Measurements from ENCODE around the gene MAP3K1.

The MAP3K1 gene

DNA sequence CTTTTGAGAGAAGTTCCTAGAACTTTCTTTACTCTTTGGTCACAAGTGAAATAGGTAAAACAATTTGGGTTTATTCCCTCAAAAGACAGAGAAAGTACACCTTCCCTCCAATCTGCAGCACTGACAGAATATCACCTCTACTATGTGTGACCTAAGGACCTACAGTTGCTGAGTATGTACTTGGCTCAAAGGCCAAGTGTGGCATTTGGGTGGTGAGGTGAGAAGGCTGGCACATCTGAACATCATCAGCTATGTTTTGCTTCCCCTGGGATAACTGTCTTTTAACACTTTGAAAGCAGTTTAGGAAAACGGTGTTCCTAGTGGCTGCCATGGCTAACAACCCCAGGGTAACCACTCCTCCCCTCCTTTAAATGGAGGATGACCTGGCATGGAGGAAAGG lies 119.0 kb downstream of the MAP3K1 start:
- Histone ChIP-seq H3K27me3 (ENCODE audit: control insufficient read depth in 3 of 3, insufficient read depth in 3 of 3, low read depth in 1 of 3, low read length in 3 of 3) (no peaks in the 10 kb centered on the region), H3K23ac (ENCODE audit: low read depth, low read length, poor library complexity) (no peak overlapping the region), H2BK15ac (ENCODE audit: low read length) (no peak overlapping the region), H3K4me3 (ENCODE audit: low read length in 2 of 2) (no peak overlapping the region), H3K79me1 (ENCODE audit: low read depth, low read length) (no peaks in the 10 kb centered on the region), H3K4me1 (ENCODE audit: control insufficient read depth in 2 of 2, insufficient read depth in 1 of 2, low read depth in 1 of 2, low read length in 2 of 2) (no peaks in the 10 kb centered on the region), H3K4ac (ENCODE audit: low read length) (no peak overlapping the region), H2BK5ac (ENCODE audit: low read length) (no peak overlapping the region), H4K8ac (ENCODE audit: low read depth, low read length) (no peak overlapping the region), H3K27ac (replicated peaks; ENCODE audit: low read length) (no peak overlapping the region), H3K14ac (ENCODE audit: low read length) (no peak overlapping the region), H4K91ac (ENCODE audit: low read depth, low read length, poor library complexity) (no peak overlapping the region), H2AFZ (ENCODE audit: low read length) (no peak overlapping the region), H3K4me2 (ENCODE audit: insufficient read depth, low read length, poor library complexity, severe bottlenecking) (no peak overlapping the region), H3K18ac (ENCODE audit: low read length) (no peak overlapping the region), H2BK120ac (ENCODE audit: low read depth, low read length) (no peak overlapping the region), H2AK5ac (ENCODE audit: low read depth, low read length) (no peak overlapping the region), H3K9ac (ENCODE audit: low read depth, low read length, poor library complexity) (no peak overlapping the region), H2BK12ac (ENCODE audit: low read length) (no peak overlapping the region), H3K36me3 (replicated peaks in 1 of 2; ENCODE audit: control insufficient read depth in 2 of 2, insufficient read depth in 2 of 2, low read length in 2 of 2) (peaks cover 29 to 100% of the 10 kb centered on the region in 2 donors), H3K9me3 (replicated peaks in 1 of 2; ENCODE audit: control insufficient read depth in 2 of 2, insufficient read depth in 1 of 2, low read depth in 1 of 2, low read length in 2 of 2) (peaks cover 0 to 1% of the 10 kb centered on the region in 2 donors)
- DNase-seq (ENCODE audit: low spot score) = no peak
- WGBS, 2 donors (ENCODE audit: extremely low coverage in 2 of 2, insufficient read length in 2 of 2, insufficient replicate concordance in 1 of 2) = no CpG with 5 or more reads among the region's 1 CpG

DNA sequence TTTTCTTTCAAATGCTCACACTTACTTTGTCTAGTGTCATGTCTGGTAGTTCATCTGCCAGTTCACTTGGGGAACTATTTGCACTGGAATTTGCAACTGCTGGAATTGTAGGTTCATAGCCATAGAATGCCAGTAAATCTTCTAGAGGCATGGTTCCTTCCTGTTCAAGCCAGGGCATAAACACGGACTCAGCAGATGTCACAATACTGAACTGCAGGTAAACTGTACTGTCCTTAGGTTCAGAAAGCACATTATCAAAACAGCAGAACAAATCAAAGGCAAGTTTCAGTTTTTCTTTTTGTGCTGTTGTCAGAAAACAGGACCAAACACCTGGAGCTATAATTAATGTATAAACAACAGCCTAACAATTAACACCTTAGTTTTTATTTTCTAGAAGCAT lies 123.5 kb downstream of the MAP3K1 start:
- no CpG with 5 or more reads among the region's 1 CpG for WGBS, 2 donors (ENCODE audit: extremely low coverage in 2 of 2, insufficient read length in 2 of 2, insufficient replicate concordance in 1 of 2)
- Histone ChIP-seq H3K4ac (ENCODE audit: low read length) (no peak overlapping the region), H3K4me2 (ENCODE audit: insufficient read depth, low read length, poor library complexity, severe bottlenecking) (no peak overlapping the region), H3K14ac (ENCODE audit: low read length) (no peak overlapping the region), H3K79me1 (ENCODE audit: low read depth, low read length) (no peaks in the 10 kb centered on the region), H4K91ac (ENCODE audit: low read depth, low read length, poor library complexity) (no peak overlapping the region), H2BK5ac (ENCODE audit: low read length) (no peak overlapping the region), H4K8ac (ENCODE audit: low read depth, low read length) (no peak overlapping the region), H3K27me3 (ENCODE audit: control insufficient read depth in 3 of 3, insufficient read depth in 3 of 3, low read depth in 1 of 3, low read length in 3 of 3) (no peaks in the 10 kb centered on the region), H3K27ac (replicated peaks; ENCODE audit: low read length) (no peak overlapping the region), H3K23ac (ENCODE audit: low read depth, low read length, poor library complexity) (no peak overlapping the region), H2BK120ac (ENCODE audit: low read depth, low read length) (no peak overlapping the region), H3K18ac (ENCODE audit: low read length) (no peak overlapping the region), H3K4me1 (ENCODE audit: control insufficient read depth in 2 of 2, insufficient read depth in 1 of 2, low read depth in 1 of 2, low read length in 2 of 2) (no peaks in the 10 kb centered on the region), H2AFZ (ENCODE audit: low read length) (no peak overlapping the region), H2BK12ac (ENCODE audit: low read length) (no peak overlapping the region), H2AK5ac (ENCODE audit: low read depth, low read length) (no peak overlapping the region), H3K9ac (ENCODE audit: low read depth, low read length, poor library complexity) (no peak overlapping the region), H2BK15ac (ENCODE audit: low read length) (no peak overlapping the region), H3K36me3 (replicated peaks in 1 of 2; ENCODE audit: control insufficient read depth in 2 of 2, insufficient read depth in 2 of 2, low read length in 2 of 2) (peaks cover 29 to 100% of the 10 kb centered on the region in 2 donors), H3K4me3 (ENCODE audit: low read length in 2 of 2) (no peak overlapping the region), H3K9me3 (replicated peaks in 1 of 2; ENCODE audit: control insufficient read depth in 2 of 2, insufficient read depth in 1 of 2, low read depth in 1 of 2, low read length in 2 of 2) (peaks cover 0 to 1% of the 10 kb centered on the region in 2 donors)
- DNase-seq (ENCODE audit: low spot score) = no peak

DNA sequence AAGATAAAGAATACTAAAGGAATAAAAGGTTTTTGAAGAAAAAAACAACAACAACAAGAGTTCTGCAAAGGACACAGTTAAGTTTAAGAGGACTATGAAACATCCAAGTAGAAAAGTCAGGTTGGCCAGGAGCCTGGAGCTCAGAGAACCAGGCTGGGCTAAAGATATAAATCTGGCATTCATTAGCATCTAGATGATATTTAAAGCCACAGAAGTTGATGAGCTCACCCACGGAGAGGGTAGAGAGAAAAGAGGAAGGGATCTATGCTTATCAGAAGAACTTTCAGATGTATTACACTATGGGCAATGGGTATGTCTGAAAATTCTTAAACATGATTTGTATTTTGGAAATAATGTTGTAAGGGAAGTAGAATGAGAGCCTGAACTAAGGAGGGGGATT lies 126.6 kb downstream of the MAP3K1 start:
- no peak overlapping the region for H2BK15ac ChIP-seq (ENCODE audit: low read length)
- no peak overlapping the region for H2AK5ac ChIP-seq (ENCODE audit: low read depth, low read length)
- no peak overlapping the region for H3K4ac ChIP-seq (ENCODE audit: low read length)
- no peak overlapping the region for H3K14ac ChIP-seq (ENCODE audit: low read length)
- H4K8ac ChIP-seq (ENCODE audit: low read depth, low read length) = no peak overlapping the region
- no peaks in the 10 kb centered on the region for H3K4me1 ChIP-seq (ENCODE audit: control insufficient read depth in 2 of 2, insufficient read depth in 1 of 2, low read depth in 1 of 2, low read length in 2 of 2)
- no peak overlapping the region for H3K4me2 ChIP-seq (ENCODE audit: insufficient read depth, low read length, poor library complexity, severe bottlenecking)
- H2AFZ ChIP-seq (ENCODE audit: low read length) = no peak overlapping the region
- WGBS, 2 donors (ENCODE audit: extremely low coverage in 2 of 2, insufficient read length in 2 of 2, insufficient replicate concordance in 1 of 2) = no CpG with 5 or more reads among the region's 1 CpG
- H3K9ac ChIP-seq (ENCODE audit: low read depth, low read length, poor library complexity) = no peak overlapping the region
- H3K18ac ChIP-seq (ENCODE audit: low read length) = no peak overlapping the region
- no peak overlapping the region for H3K4me3 ChIP-seq (ENCODE audit: low read length in 2 of 2)
- H2BK5ac ChIP-seq (ENCODE audit: low read length) = no peak overlapping the region
- H3K27ac ChIP-seq (replicated peaks; ENCODE audit: low read length) = no peak overlapping the region
- peaks cover 0 to 1% of the 10 kb centered on the region in 2 donors for H3K9me3 ChIP-seq (replicated peaks in 1 of 2; ENCODE audit: control insufficient read depth in 2 of 2, insufficient read depth in 1 of 2, low read depth in 1 of 2, low read length in 2 of 2)
- no peak overlapping the region for H2BK12ac ChIP-seq (ENCODE audit: low read length)
- H3K23ac ChIP-seq (ENCODE audit: low read depth, low read length, poor library complexity) = no peak overlapping the region
- H2BK120ac ChIP-seq (ENCODE audit: low read depth, low read length) = no peak overlapping the region
- peaks cover 24 to 100% of the 10 kb centered on the region in 2 donors for H3K36me3 ChIP-seq (replicated peaks in 1 of 2; ENCODE audit: control insufficient read depth in 2 of 2, insufficient read depth in 2 of 2, low read length in 2 of 2)
- no peak overlapping the region for H4K91ac ChIP-seq (ENCODE audit: low read depth, low read length, poor library complexity)
- no peaks in the 10 kb centered on the region for H3K27me3 ChIP-seq (ENCODE audit: control insufficient read depth in 3 of 3, insufficient read depth in 3 of 3, low read depth in 1 of 3, low read length in 3 of 3)
- DNase-seq (ENCODE audit: low spot score) = no peak
- H3K79me1 ChIP-seq (ENCODE audit: low read depth, low read length) = peaks cover 2% of the 10 kb centered on the region

All from neuronal stem cell (in vitro differentiated cells).